ENCODE data around the gene RERE.

GRCh38 chr1:8343464-8344001 lies 473.9 kb downstream of the RERE start:
- no peak for TF ChIP-seq CTCF (IDR thresholded peaks at IDR 0.05; ENCODE audit: borderline replicate concordance, extremely low read depth, low read length, poor library complexity, severe bottlenecking)
- no peak for TF ChIP-seq EZH2 (IDR thresholded peaks at IDR 0.05; ENCODE audit: borderline replicate concordance, low read depth, low read length, severe bottlenecking)
